ENCODE data around the gene MAGEB6B. TPM values are rescaled to one million over a fixed set of nuclear protein-coding genes. Genes with fewer than 3 reads are reported as not detected.
"Not testable (repeated sequence)": the region's sequence is repeated elsewhere in the genome, so short reads cannot be mapped to it uniquely, and the experiment has no call there.

Gene MAGEB6B, protein sequence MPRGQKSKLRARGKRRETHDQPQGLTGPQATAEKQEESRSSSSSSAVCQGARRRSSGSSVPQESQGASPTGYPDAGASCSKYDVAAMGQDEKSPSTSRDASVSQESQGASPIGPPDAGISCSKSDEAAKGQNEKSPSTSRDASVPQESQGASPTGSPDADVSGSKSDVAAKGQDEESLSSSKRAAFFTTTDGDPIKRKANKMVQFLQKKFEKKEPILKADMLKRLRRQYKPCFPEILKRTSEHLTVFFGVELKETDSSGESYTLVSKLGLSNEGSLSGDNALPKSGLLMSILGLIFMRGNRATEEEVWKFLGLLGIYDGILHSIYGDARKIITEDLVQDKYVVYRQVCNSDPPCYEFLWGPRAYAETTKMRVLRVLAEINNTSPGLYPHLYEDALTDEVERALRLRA
- not detected for polyA plus RNA-seq (2013, experiment 1 of 2; ENCODE audit: insufficient read length)
- not detected for polyA plus RNA-seq (2013, experiment 2 of 2; ENCODE audit: insufficient read length)

DNA sequence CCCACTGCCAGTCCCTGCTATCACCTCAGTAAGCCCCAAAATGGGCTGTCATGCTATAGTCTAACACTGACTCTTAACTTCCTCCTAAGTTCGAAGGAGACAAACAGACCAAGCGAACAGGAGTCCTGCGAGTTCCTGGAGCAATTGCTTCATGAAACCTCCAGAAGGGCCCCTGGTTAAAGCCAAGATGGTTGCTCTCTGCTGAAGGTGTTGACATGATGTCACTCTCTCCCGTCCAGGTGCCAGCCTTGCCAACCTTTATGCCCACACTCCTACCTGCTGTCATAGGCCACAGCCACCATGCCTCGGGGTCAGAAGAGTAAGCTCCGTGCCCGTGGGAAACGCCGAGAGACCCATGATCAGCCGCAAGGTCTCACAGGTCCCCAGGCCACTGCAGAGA is at the start of gene MAGEB6B:
Gene MAGEB6B (plus strand): TSS at position 301 of the 400 bp plus-strand sequence. CDS start 0 bp downstream, at position 301.
- no peak for DNase-seq

DNA sequence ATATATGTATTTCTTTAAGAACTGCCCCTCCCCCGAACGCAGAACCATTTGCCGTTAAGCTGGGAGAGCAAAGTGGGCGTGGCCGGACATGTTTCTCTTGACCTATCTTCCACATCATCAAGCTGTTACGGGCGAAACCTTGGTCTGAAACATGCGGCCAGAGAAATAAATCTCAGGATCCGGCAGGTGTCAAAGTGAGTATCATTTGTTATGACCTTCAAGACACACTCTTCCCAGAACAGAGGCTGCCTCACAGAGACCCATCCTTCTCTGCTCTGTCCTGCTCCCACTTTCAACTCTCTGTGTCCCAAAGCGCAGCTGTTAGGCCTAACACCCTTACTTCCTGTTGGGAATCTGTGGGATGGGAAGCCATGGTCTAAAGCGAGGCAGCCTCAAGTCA is 22.1 kb upstream of the MAGEB6B start, which contains the start of gene MAGEB18:
Gene MAGEB18 (plus strand): TSS at position 70 of the 400 bp plus-strand sequence. CDS start 643 bp downstream, outside the sequence.
- DNase-seq: no peak

DNA sequence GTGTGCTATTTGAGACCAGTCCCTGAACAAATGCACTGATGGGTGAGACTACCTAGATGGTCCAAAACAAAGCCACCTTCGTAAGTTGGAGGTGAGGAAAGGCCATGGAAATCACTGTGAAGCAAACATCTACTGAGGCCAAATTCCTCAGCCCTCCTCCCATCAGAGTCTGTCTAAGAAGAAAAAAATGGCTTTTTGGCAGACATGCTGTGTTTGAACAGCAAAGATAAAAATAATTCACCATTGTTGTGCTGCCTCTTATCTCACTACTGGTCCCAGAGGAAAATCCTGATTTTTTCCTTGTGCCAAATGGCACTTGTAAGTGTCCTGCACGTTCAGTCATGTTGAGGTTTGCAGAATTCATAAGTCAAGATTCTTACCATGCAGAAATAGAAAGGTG is 14.4 kb upstream of the MAGEB6B start:
- DNase-seq: no peak

DNA sequence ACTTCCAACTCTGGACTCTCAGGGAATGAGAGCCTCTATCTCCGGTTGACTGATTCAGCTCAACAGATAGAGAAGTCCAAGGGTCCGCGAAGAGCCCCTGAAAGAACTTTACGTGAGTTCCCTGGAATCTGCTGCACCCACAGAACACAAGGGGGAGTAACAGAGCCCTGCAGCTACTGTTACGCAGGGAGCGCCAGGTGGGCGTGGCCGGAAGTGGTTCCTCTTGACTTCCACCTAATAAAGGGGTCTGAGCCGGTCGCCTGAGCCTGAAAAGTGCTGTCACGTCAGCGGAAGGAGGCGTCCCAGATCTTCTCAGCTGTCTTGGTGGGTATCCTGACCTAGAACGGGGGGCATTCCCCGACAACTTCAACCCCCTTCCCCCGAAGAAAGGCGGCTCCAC is 31.8 kb downstream of the MAGEB6B start, which contains the start of gene MAGEB6:
Gene MAGEB6 (plus strand): TSS at position 237 of the 400 bp plus-strand sequence. CDS start 1,407 bp downstream, outside the sequence.
- no peak for DNase-seq

DNA sequence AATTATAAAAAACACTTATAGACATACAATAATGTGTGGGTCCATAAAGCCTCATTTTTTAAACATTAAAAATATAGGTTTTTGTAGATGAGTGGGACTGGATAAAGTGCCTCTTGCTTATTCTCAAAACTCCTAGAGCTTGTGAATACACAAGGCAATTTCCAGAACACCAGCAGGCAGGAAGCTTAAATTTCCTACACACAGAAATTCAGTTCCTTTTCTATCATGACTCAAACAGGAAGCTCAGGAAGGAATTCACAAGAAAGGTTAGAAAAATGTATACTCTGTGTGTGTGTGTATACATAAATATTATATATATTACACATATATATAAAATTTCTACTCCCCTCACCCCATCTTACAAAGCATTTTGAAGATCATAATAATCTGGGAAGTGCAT is 43.2 kb downstream of the MAGEB6B start:
- DNase-seq: no peak

DNA sequence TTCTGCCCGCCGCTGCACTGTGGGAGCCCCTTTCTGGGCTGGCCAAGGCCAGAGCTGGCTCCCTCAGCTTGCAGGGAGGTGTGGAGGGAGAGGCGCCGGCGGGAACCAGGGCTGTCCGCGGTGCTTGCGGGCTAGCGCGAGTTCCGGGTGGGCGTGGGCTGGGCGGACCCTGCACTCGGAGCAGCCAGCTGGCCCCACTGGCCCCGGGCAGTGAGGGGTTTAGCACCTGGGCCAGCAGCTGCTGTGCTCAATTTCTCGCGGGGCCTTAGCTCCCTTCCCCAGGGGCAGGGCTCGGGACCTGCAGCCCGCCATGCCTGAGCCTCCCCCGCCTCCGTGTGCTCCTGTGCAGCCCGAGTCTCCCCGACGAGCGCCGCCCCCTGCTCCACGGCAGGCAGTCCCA is 44.3 kb downstream of the MAGEB6B start:
- not testable (repeated sequence) for DNase-seq

DNA sequence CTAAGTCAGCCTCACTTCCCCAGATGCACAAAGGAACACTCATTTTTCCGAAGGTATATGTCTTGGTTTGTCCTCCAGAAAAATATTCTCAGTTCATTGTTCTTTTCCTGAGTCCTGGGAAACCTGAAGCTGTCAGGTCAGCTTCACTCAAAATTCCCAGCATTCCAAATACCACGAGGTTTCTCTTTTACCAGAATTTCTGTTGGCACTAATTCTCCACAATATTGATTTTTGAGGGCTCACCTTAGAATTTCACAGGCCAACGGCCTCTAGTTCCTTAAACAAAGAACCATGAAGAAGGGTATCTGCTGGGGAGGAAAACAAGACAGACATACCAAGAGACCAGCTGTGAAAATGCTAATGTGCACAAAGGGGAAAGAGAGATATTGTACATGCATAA is 47.6 kb downstream of the MAGEB6B start:
- no peak for DNase-seq
